ENCODE data around the gene C20orf144.

GRCh38 chr20:33673114-33673409 is 10.9 kb downstream of the C20orf144 start:
- TF ChIP-seq CTCF (IDR thresholded peaks at IDR 0.05) = no peak
- no peak for TF ChIP-seq POLR2A (IDR thresholded peaks at IDR 0.05)

Measured in uterus (tissue), 2 donors.